GM21390 (cell line): ENCODE measurements around the gene LRFN4.
"Not testable (repeated sequence)": the region's sequence is repeated elsewhere in the genome, so short reads cannot be mapped to it uniquely, and the experiment has no call there.

Source experiments
- ATAC-seq: cut with Tn5 transposase; IDR thresholded peaks from one replicate; pipeline ENCODE4 v1.9.1; 2021; ENCODE audit not compliant: unreplicated experiment

The LRFN4 gene

DNA sequence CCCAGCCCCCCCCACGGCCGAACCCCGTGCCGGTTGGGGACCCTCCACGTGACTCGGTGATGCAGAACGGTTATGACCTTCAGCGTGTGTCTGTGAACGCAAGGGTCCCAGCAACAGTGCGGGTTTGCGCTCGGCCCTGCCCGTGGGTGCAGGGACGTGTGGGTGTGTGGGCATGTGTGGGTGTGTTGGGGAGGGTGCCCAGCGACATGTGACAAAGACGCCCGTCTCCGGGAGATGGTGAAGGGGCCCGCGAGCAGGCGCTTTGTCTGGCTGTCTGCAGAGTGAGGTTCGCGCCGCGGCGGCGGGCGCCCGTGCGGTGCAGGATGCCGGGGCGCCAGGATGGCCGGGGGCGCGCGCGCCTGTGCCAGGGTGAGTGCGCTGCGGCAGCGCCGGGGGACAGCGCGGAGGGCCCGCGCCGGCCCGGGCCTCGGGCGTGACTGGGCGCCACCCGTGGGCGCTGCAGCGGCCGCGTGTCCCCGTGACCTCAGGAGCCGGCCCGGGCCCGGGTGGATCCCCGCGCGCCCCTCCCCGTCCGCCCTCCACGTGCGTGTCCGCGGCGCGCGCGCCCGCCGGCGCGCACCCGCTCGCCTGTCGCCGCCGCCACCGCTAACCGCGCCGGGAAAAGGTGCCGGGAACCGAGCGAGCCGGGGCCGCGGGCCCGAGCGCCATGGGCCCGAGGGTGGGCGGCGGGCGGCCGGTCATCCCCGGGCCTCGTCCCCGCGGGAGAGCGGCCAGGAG, at the start of gene LRFN4:
TSS of gene LRFN4 (plus strand) at position 569 of the 738 bp plus-strand sequence. CDS start 681 bp downstream, outside the sequence.
- peak; percentile 36 for ATAC-seq

DNA sequence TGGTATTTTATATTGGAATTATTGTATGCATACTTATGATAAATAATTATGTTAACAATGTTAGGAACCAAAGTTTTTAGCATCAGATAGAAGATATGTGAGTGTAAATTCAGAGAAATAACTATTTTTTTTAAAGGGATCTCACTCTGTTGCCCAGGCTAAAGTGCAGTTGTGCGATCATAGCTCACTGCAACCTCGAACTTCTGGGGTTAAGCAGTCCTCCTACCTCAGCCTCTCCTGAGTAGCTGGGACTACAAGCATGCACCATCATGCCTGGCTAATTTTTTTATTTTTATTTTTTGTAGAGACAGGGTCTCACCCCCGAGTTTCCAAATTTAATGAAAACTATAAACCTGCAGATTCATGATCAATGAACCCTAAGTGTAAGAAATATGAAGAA, 47.3 kb upstream of the LRFN4 start:
- ATAC-seq = no peak

DNA sequence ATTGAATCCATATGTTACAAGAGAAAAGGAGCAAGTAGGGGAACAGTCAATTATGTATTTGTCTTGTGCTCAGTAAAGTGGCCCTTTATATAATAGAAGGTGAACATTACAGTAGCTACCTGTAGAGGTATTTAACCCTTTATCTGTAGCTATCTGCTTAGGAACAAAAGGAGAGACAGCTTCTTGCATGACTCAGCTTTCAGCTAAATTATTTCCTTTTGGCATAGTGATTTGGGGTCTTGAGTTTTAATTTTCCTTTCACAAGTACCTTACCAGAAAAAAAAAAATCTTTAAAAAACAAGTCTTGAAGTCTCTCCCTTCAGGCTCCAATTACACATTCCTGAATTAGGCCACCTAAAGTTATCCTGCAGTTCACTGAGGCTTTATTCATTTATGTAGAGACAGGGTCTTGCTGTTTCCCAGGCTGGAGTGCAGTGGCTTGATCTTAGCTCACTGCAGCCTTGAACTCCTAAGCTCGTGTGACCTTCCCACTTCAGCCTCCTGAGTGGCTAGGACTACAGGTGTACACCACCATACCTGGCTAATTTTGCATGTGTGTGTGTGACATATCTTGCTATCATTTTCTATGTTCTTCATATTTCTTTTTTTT, 46.2 kb upstream of the LRFN4 start:
- no peak for ATAC-seq

DNA sequence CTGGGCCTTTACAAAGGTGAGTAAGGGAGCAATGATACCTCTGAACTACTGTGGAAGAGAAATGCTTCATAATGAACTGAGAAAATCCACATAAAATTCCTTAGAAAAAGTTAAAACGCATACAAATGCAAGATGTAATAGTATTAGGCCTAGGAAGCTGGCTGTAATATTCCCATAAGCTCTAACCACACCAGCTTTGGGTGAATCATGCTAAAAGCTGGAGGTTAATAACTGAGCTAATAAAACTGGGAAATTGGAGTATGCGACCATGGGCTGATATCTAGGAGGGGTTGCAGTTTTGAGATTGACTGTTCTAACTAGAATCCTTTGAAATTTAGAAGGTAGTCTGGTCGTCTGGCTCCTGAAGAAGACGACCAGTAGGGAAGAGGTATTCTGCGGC, 42.2 kb upstream of the LRFN4 start:
- ATAC-seq = no peak

DNA sequence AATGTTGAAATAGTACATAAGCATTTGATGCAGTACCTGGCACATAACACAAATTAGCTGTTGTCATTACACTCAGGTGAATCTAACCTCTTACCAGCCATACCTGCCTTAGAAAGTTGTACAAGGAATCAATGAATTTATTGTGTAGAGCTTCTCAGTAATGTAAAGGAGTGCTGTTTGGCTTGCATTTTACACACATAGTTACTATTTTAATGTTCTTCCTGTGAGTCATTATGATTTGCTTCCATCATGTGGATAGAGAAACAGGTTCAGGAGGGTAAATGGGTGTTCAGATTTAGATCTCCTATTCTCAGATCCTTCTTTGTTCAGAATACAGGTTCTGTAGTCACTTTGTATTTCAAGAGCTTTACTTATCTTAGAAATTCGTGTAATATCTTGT, 41.2 kb upstream of the LRFN4 start:
- no peak for ATAC-seq

DNA sequence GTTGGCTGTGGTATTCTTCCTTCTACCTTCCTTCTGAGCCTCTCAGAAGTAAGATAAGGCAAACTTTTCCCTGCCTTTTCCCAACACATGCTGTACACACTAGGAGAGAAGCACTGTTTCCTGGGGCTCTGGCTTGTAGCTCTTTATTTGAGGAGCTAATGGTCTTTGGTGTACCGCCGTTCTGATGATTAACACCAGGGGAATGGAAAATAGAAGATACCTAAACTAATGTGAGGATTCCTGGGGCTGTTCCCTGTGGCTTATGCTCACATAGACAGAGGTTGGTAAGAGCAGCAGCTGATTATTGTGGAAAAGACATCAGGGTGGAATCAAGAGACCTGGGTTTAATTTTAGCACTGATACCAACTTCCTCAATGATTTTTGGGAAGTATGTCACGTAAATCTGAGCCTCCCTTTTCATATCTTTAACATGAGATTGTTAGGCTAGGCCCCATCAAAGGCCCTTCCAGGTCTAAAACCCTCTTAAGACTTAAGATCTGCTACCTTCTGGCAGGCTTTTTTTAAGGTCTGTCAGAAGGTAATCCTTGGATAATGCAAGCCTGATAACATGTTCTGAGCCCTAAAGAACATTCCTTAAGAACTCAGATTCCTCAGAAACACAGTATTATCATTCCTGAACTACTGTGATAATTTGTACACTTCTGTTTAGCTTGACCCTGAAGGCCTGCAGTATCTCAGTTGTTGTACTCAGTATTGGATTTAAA, 38.5 kb upstream of the LRFN4 start:
- ATAC-seq = no peak

DNA sequence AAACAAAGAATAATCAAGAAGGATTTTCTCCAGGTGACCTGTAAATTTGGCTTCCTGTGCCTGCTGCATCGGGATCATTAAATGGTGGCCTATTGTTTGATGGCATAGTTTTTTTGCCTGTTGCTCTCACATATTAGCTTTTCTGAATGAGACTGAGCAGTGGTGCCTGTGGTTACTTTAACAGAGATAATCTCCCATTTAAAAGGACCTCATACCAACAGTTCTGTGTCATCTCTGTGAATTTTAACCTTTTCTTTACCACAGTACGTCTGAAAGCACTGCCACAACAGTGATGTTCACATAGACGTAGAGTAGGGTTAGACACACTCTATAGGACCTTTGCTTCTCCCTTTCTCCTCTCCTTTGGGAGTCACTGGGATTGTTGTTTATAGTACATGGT, 36.5 kb upstream of the LRFN4 start:
- ATAC-seq = no peak

DNA sequence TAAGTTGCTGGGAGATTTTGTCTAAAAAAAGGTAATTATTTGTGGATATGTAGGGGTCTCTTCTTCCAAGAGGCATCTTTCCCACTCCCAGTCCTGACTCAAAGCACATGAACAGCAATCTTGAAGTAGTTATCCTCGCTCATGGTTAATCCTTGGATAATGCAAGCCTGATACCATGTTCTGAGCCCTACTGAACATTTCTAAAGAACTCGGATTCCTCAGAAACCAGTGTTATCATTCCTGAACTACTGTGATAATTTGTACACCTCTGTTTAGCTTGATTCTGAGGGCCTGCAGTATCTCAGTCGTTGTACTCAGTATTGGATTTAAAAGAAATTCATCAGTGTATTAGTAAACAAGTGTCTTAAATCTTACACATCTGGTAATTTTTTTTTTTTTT, 36.0 kb upstream of the LRFN4 start:
- ATAC-seq = no peak

DNA sequence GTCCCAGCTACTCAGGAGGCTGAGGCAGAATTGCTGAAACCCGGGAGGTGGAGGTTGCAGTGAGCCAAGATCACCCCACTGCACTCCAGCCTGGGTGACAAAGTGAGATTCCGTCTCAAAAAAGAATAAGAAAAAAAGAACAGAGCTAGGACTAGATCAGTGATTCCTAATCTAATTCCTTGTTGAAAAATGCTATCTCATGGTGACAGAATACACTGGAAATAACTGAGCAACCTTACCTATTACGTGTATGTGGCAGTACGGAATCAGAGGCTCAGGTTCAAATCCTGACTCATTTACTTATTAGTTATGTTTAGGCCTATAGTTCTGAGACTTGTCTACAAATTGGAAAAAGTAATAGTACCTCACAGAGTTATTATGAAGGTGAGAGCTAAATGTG, 33.2 kb upstream of the LRFN4 start:
- no peak for ATAC-seq

DNA sequence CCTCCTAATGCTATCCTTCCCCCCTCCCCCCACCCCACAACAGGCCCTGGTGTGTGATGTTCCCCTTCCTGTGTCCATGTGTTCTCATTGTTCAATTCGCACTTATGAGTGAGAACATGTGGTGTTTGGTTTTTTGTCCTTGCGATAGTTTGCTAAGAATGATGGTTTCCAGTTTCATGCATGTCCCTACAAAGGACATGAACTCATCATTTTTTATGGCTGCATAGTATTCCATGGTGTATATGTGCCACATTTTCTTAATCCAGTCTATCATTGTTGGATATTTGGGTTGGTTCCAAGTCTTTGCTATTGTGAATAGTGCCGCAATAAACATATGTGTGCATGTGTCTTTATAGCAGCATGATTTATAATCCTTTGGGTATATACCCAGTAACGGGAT, 32.3 kb upstream of the LRFN4 start:
- ATAC-seq = not testable (repeated sequence)

DNA sequence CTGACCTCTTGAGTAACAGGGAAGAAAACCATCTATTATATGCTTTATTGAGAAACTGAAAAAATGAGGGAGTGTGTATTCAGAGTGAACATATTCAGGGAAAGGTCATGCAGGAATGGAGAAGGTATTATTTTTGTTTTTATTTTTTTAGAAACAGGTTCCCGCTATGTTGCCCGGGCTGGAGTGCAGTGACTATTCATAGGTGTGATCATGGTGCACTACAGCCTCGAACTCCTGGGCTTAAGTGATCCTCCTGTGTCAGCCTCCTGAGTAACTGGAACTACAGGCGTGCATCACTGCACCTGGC, 22.4 kb upstream of the LRFN4 start:
- no peak for ATAC-seq

DNA sequence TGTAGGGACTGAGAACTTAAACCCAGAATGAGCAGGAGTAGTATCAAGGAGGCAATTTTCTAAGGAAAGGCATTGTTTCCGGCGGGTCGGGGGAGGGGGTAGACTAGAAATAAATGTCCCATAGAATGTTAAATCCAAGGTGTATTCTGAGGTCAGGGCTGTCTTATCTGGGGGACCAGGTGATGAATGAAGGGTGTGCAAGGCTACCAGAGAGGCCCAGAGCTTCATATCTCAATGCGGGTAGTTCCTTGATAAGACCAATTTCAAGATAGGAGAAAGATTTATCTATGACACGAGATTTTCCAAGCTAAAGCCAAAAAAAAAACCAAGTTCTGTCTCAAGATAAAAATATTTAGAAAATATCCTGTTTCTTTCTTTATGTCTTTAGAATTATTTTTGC, 21.9 kb upstream of the LRFN4 start:
- ATAC-seq = no peak

DNA sequence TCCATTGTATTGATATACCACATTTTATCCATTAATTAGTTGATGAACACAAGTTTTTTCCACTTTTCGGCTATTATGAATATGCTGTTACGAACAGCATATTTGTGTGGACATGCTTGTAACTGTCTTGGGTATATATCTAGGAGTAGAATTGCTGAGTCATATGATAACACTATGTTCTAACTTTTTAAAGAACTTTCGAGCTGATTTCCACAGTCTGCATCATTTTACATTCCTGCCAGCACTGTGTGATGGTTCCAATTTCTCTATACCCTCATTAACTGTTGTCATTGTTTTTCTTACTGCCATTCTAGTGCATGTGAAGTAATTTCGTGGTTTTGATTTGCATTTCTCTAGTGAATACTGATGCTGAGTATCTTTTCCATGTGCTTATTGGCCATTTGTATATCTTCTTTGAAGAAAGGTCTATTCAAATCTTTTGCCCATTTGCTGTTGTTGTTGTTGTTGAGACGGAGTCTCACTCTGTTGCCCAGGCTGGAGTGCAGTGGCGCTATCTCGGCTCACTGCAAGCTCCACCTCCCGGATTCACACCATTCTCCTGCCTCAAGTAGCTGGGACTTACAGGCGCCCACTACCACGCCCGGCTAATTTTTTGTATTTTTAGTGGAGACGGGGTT, 21.0 kb upstream of the LRFN4 start:
- no peak for ATAC-seq

DNA sequence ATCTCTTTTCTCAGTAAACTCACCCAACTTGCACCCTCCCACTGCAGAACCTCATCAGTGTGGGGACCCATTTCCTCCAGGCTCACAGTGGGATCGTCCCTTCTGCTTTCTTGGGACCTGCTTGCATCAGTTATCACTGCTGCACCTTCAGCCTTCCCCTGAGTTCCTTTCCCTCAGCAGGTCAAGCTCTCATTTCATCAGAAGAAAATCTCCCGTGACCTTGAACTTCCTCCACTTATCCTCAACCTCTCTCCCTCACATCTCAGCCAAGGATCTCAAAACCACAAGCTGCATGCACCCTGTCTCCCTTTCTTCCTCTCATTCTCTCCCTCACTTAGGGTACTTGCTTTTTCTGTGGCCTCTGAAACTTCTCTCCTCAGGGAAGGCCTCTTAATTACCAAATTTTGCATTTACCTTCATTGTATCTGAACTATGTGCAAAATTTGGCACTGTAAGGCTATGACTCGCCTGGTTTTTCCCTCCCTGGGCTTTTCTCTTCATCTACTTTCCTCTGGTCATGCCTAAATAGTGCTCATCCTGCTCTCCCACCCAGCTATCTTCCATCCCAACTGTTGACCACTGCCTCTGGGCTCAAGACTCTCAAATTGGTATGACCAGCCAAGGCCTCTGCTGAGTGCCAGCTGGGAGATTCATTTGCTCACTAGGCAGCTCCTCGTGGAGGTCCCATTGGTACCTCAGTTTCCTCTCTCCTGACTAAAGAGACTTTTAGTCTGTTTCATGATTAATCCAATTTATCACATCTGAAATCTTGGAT, 16.4 kb upstream of the LRFN4 start:
- no peak for ATAC-seq

DNA sequence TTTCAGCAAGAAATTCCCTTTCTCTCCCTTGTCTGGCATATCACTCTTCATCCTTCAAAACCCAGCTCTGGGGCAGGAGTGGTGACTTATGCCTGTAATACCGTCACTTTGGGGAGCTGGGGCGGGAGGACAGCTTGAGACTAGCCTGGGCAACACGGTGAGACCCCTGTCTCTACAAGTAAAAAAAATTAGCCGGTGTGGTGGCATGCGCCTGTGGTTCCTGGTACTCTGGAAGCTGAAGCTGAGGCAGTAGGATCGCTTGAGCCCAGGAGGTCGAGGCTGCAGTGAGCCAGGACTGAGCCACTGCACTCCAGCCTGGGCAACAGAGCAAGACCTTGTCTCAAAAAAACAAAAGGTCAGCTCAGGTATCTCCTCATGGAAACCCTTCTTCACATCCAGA, 15.0 kb upstream of the LRFN4 start:
- ATAC-seq = no peak

DNA sequence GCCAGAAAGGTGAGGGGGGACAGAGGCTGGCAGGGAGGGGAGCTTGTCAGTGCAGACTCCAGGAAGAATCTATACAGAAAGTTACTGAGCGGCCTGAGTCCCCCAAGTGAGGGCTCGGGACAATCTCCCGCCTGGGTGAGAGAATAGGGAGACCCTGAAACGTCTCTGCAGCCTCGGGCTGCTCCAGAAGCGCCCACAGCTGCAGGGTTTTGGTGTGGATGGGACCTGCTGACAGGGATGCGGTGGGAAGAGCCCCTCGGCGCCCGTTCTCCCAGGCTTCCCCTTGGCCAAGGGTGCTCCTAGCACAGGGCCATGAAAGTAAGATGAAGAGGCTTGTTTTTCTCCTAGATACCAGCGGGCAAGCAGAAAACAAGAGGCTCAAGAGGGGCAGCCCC, 14.4 kb upstream of the LRFN4 start:
- ATAC-seq = no peak

DNA sequence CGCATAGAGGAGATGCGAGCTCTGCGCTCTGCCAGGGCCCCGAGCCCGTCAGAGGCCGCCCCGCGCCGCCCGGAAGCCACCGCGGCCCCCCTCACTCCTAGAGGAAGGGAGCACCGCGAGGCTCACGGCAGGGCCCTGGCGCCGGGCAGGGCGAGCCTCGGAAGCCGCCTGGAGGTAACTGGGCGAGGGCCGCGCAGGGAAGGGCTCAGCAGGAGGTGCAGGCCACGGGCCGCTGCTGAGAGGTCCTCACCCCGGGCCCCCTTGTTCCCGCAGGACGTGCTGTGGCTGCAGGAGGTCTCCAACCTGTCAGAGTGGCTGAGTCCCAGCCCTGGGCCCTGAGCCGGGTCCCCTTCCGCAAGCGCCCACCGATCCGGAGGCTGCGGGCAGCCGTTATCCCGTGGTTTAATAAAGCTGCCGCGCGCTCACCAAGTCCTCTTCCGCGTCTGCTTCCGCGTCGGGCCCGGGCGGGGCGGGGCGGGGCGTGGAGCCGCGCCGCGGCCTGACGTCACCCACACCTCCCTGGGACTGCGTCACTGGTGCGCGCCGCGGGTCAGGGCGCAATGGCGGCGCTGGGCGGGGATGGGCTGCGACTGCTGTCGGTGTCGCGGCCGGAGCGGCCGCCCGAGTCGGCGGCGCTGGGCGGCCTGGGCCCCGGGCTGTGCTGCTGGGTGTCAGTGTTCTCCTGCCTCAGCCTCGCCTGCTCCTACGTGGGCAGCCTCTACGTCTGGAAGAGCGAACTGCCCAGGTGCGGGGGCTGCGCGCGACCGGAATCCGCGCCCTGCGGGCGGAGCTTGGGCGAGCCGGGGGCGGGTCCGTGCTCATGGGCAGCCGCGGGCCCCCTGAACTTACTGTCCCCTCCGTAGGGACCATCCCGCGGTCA, 13.7 kb upstream of the LRFN4 start, which contains the start of gene RCE1:
TSS of gene RCE1 (plus strand) at position 546 of the 880 bp plus-strand sequence. CDS start at position 561, 15 bp downstream.
- ATAC-seq = peak; percentile 75

DNA sequence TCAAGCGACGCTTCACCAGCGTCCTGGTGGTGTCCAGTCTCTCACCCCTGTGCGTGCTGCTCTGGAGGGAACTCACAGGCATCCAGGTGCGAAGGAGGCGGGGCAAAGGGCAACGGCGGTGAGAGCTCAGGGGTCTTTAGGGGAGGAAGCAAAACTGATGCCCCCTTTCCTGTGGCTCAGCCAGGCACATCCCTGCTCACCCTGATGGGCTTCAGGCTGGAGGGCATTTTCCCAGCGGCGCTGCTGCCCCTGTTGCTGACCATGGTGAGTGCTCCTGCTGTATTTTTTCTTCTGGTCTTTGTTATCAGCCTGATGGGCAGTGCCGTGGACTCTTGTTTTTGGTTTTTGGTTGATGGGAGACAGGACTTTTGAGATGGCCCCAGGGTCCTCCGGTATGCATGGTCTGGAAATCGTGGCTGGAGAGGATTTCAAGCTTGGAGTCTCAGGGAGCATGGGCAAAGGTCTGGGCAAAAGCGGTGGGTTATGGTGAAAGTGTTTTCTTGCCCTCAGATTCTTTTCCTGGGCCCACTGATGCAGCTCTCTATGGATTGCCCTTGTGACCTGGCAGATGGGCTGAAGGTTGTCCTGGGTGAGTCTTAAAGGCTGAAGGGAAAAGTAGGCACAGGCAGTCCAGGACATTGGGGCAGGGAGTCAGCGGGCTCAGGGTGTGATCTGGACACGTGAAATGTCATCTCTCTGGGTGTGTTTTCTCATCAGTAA, 12.9 kb upstream of the LRFN4 start:
- ATAC-seq = no peak

DNA sequence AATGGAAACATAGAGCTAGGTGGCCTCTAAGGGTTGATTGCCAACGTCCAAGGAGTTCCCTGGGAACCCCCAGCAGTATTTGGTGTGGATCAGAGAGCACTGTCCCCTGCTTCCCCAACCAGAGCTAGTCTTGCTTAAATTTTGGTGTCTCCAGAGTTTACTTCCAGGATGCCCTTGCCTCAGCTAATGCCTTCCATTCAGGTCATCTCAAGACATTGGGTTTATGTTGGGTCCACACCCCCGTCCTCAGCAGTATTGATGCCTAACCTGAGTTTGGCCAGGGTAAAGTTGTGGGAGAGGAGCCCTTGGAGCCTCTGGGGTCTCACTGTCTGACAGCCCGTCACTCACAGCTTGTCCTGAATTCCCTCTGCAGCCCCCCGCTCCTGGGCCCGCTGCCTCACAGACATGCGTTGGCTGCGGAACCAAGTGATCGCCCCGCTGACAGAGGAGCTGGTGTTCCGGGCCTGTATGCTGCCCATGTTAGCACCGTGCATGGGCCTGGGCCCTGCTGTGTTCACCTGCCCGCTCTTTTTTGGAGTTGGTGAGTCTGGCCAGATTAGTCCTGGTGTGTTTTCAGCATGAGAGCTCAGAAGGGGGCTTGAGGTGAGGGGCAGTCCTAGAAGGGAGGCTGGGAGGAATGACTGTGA, 12.2 kb upstream of the LRFN4 start:
- no peak for ATAC-seq
